ENCODE results near the gene ARHGAP15.

ARHGAP15 gene

GRCh38 chr2:143229952-143230351, 100.7 kb downstream of the ARHGAP15 start:
- H3K36me3 ChIP-seq, result no peaks in the 10 kb centered on the region
- no peak overlapping the region for H3K4me3 ChIP-seq (ENCODE audit: low read depth, low read length)
- H3K27me3 ChIP-seq (ENCODE audit: insufficient read depth, low read depth, severe bottlenecking), result no peaks in the 10 kb centered on the region
- H3K27ac ChIP-seq, result no peak overlapping the region
- no peak for TF ChIP-seq CTCF (IDR thresholded peaks at IDR 0.05; ENCODE audit: low read depth, low read length)
- no peak for DNase-seq
- H3K9me3 ChIP-seq (ENCODE audit: severe bottlenecking), result no peaks in the 10 kb centered on the region

DNA sequence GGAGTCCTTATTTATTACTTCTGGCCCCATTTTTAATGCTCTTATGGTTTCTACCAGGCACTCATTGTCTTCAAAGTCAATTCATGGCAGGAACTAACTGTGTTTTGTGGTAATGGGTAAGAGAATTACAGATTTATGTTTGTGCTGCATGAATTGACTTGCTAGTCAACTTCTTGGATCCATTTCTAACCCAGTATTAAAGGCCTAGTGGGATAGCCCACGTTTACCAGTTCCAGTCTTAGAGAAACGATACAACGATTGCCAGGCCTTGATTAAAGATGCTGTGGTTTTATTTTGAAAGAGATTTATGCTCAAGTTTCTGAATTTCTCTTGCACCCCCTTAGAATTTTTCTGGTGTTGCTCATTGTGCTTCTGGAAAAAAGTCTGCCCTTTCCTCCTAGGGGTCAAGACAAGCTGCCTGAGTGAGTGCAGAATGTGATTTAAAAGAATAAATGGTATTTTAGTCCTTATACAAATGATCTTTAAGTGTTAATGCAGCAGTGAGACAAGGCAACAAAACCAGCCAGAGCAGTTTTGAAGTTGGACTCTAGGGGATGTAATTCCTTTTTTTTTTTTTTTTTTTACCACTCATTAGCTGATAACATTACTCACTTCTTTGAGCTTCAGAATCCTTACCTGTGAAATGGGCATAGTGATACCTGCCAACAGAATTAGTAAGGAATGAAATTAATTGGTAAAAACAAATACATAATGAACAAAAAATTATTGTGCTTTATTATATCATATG, 101.5 kb downstream of the ARHGAP15 start:
- no peak for TF ChIP-seq CTCF (IDR thresholded peaks at IDR 0.05; ENCODE audit: low read depth, low read length)
- Histone ChIP-seq H3K27me3 (ENCODE audit: insufficient read depth, low read depth, severe bottlenecking) (no peaks in the 10 kb centered on the region), H3K27ac (no peak overlapping the region), H3K36me3 (no peaks in the 10 kb centered on the region), H3K9me3 (ENCODE audit: severe bottlenecking) (no peaks in the 10 kb centered on the region), H3K4me3 (ENCODE audit: low read depth, low read length) (no peak overlapping the region)
- DNase-seq, result no peak

GRCh38 chr2:143231254-143231645, 102.0 kb downstream of the ARHGAP15 start:
- no peak for TF ChIP-seq CTCF (IDR thresholded peaks at IDR 0.05; ENCODE audit: low read depth, low read length)
- DNase-seq, result no peak
- H3K9me3 ChIP-seq (ENCODE audit: severe bottlenecking), result no peaks in the 10 kb centered on the region
- H3K27ac ChIP-seq, result no peak overlapping the region
- no peak overlapping the region for H3K4me3 ChIP-seq (ENCODE audit: low read depth, low read length)
- H3K27me3 ChIP-seq (ENCODE audit: insufficient read depth, low read depth, severe bottlenecking), result no peaks in the 10 kb centered on the region
- no peaks in the 10 kb centered on the region for H3K36me3 ChIP-seq

- no peak overlapping the region for H3K4me3 ChIP-seq (ENCODE audit: low read depth, low read length)
- TF ChIP-seq CTCF (IDR thresholded peaks at IDR 0.05; ENCODE audit: low read depth, low read length), result no peak
- no peaks in the 10 kb centered on the region for H3K36me3 ChIP-seq
- no peaks in the 10 kb centered on the region for H3K27me3 ChIP-seq (ENCODE audit: insufficient read depth, low read depth, severe bottlenecking)
- H3K27ac ChIP-seq, result no peak overlapping the region
- DNase-seq, result no peak
- H3K9me3 ChIP-seq (ENCODE audit: severe bottlenecking), result no peaks in the 10 kb centered on the region
Measured at GRCh38 chr2:143237146-143237777, 108.0 kb downstream of the ARHGAP15 start.

DNA sequence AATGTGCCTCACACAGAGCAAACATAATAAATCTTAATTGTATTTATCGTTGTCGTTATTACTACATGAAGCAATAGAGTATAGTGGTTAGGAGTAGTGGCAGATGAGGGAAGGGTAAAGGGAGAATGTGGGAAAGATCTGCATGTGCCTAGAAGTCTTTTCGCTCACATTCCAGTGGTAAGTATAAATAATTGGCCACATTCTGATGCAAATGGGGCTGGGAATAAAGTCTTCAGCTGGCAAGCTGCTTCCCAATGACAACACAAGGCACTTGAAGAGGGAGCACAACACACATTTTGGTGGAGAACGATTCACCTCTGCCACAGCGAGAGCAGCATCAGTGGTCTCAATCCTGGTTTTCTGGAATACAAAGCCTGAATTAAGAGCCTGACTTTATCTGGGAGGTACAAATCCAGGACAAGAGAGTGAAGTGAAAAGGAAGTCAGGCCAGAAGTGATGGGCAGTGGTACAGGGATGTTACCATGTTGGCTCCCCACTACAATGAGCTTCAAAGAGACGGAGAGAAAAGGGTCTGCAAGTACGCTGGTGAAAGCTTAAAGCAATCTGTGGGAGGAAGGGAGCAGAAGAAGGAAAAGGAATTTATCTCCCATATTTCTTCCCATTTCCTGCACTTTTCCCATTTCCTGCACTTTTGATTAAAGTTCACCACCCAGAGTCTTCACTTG, 112.3 kb downstream of the ARHGAP15 start:
- no peak for TF ChIP-seq CTCF (IDR thresholded peaks at IDR 0.05; ENCODE audit: low read depth, low read length)
- DNase-seq, result no peak
- Histone ChIP-seq H3K4me3 (ENCODE audit: low read depth, low read length) (no peak overlapping the region), H3K27me3 (ENCODE audit: insufficient read depth, low read depth, severe bottlenecking) (no peaks in the 10 kb centered on the region), H3K36me3 (no peaks in the 10 kb centered on the region), H3K27ac (no peak overlapping the region), H3K9me3 (ENCODE audit: severe bottlenecking) (no peaks in the 10 kb centered on the region)
